Loucy (cell line): ENCODE data around the gene TADA3.

ENCODE experiments used
- H2AFZ ChIP-seq: fragments of 200-600 bp; sonication (generic); 2 replicates; pipeline ENCODE4 v1.6.0; 2016; ENCODE audit warnings: antibody characterized with exemption, mild to moderate bottlenecking, low read length, moderate library complexity
- H3F3A ChIP-seq: fragments of 200-600 bp; 2 replicates; pipeline ENCODE4 v1.6.0; 2016; ENCODE audit warnings: antibody characterized with exemption, low read depth, mild to moderate bottlenecking
- H3K27me3 ChIP-seq: fragments of 200-600 bp; sonication (generic); 2 replicates; pipeline ENCODE4 v1.6.1; 2014; ENCODE audit warnings: low read length, mild to moderate bottlenecking; ENCODE audit not compliant: insufficient read depth, poor library complexity, severe bottlenecking
- H3K36me3 ChIP-seq: fragments of 200-600 bp; sonication (generic); 2 replicates; pipeline ENCODE4 v1.6.1; 2016; ENCODE audit warnings: low read length; ENCODE audit not compliant: insufficient read depth
- H3K4me1 ChIP-seq: fragments of 200-600 bp; sonication (generic); 2 replicates; pipeline ENCODE4 v1.5.1; 2014; ENCODE audit warnings: low read length, mild to moderate bottlenecking; ENCODE audit not compliant: insufficient read depth, poor library complexity, severe bottlenecking
- H3K4me2 ChIP-seq: fragments of 200-600 bp; sonication (generic); 2 replicates; pipeline ENCODE4 v1.6.0; 2014; ENCODE audit warnings: antibody characterized with exemption, low read length, low read depth, mild to moderate bottlenecking; ENCODE audit not compliant: poor library complexity, severe bottlenecking
- H3K4me3 ChIP-seq: fragments of 200-600 bp; sonication (generic); 2 replicates; pipeline ENCODE4 v1.5.1; 2014; ENCODE audit warnings: low read length, mild to moderate bottlenecking, mixed read lengths; ENCODE audit not compliant: poor library complexity, severe bottlenecking
- H3K79me2 ChIP-seq: fragments of 200-600 bp; sonication (generic); 2 replicates; pipeline ENCODE4 v1.6.1; 2014; ENCODE audit warnings: low read length; ENCODE audit not compliant: insufficient read depth
- H3K9ac ChIP-seq: fragments of 200-600 bp; sonication (generic); 2 replicates; pipeline ENCODE4 v1.6.0; 2014; ENCODE audit warnings: mild to moderate bottlenecking, low read depth, low read length, moderate library complexity; ENCODE audit not compliant: poor library complexity, severe bottlenecking
- H3K9me2 ChIP-seq: fragments of 200-600 bp; sonication (generic); replicated peaks from 2 replicates; pipeline ENCODE4 v1.6.1; 2016; ENCODE audit warnings: low read depth, low read length, mixed read lengths
- H3K9me3 ChIP-seq: fragments of 200-600 bp; sonication (generic); 2 replicates; pipeline ENCODE4 v1.6.1; 2014; ENCODE audit warnings: mild to moderate bottlenecking, antibody characterized with exemption, low read length, low read depth; ENCODE audit not compliant: insufficient read depth
- H4K20me1 ChIP-seq: fragments of 200-600 bp; sonication (generic); 2 replicates; pipeline ENCODE4 v1.6.0; 2014; ENCODE audit warnings: antibody characterized with exemption, low read length, mild to moderate bottlenecking; ENCODE audit not compliant: insufficient read depth, poor library complexity, severe bottlenecking
- CTCF ChIP-seq: fragments of 200-600 bp; sonication (generic); conservative IDR thresholded peaks from 2 replicates; pipeline ENCODE4 v1.5.1; 2014; ENCODE audit warnings: mild to moderate bottlenecking, antibody characterized with exemption, low read length
- EZH2phosphoT487 ChIP-seq: fragments of 200-600 bp; IDR thresholded peaks from 2 replicates; pipeline ENCODE4 v1.6.1; 2018; ENCODE audit warnings: antibody characterized with exemption, mild to moderate bottlenecking, moderate library complexity, borderline replicate concordance

The TADA3 gene

GRCh38 chr3:9736831-9737230, 55.4 kb downstream of the TADA3 start:
- Histone ChIP-seq H3K9me2 (no peaks in the 10 kb centered on the region), H3F3A (no peaks in the 10 kb centered on the region), H3K9ac (peak overlapping the region; percentile 40), H4K20me1 (peaks cover 70% of the 10 kb centered on the region), H2AFZ (no peak overlapping the region), H3K79me2 (peaks cover 89% of the 10 kb centered on the region), H3K4me2 (peak overlapping the region; percentile 97), H3K4me1 (peaks cover 50% of the 10 kb centered on the region), H3K27me3 (peaks cover 3% of the 10 kb centered on the region), H3K9me3 (no peaks in the 10 kb centered on the region), H3K36me3 (peaks cover 72% of the 10 kb centered on the region), H3K4me3 (peak overlapping the region; percentile 32)
- no peak for TF ChIP-seq CTCF
- no peak for TF ChIP-seq EZH2phosphoT487

GRCh38 chr3:9732740-9733115, 59.5 kb downstream of the TADA3 start:
- TF ChIP-seq CTCF (no peak), EZH2phosphoT487 (no peak)
- H4K20me1 ChIP-seq, result peaks cover 57% of the 10 kb centered on the region
- no peaks in the 10 kb centered on the region for H3K9me2 ChIP-seq
- peaks cover 66% of the 10 kb centered on the region for H3K79me2 ChIP-seq
- peak overlapping the region; percentile 98 for H3K9ac ChIP-seq
- H2AFZ ChIP-seq, result no peak overlapping the region
- peaks cover 69% of the 10 kb centered on the region for H3K4me1 ChIP-seq
- H3K27me3 ChIP-seq, result peaks cover 6% of the 10 kb centered on the region
- peaks cover 31% of the 10 kb centered on the region for H3K36me3 ChIP-seq
- H3K4me3 ChIP-seq, result peak overlapping the region; percentile 91
- H3F3A ChIP-seq, result peaks cover 3% of the 10 kb centered on the region; the same call in 1 of the 2 replicates
- H3K9me3 ChIP-seq, result no peaks in the 10 kb centered on the region
- peak overlapping the region; percentile 97 for H3K4me2 ChIP-seq

GRCh38 chr3:9732080-9732739, 60.1 kb downstream of the TADA3 start:
- peaks cover 26% of the 10 kb centered on the region for H3K36me3 ChIP-seq
- no peaks in the 10 kb centered on the region for H3K9me3 ChIP-seq
- H2AFZ ChIP-seq, result peak overlapping the region; percentile 84
- H3K79me2 ChIP-seq, result peaks cover 61% of the 10 kb centered on the region
- TF ChIP-seq CTCF (no peak), EZH2phosphoT487 (no peak)
- peaks cover 7% of the 10 kb centered on the region; the same call in 1 of the 2 replicates for H3F3A ChIP-seq
- peak overlapping the region; percentile 97 for H3K4me2 ChIP-seq
- H3K9ac ChIP-seq, result peak overlapping the region; percentile 98
- peak overlapping the region; percentile 91 for H3K4me3 ChIP-seq
- H3K4me1 ChIP-seq, result peaks cover 69% of the 10 kb centered on the region
- H4K20me1 ChIP-seq, result peaks cover 53% of the 10 kb centered on the region
- H3K9me2 ChIP-seq, result no peaks in the 10 kb centered on the region
- peaks cover 6% of the 10 kb centered on the region for H3K27me3 ChIP-seq
